Stimulated activated CD4-positive, alpha-beta T cell treated with anti-CD3 and anti-CD28 coated beads, Interleukin-2, amount 100 ng/mL, for 4 hours (primary cell): ENCODE data around the gene SIX5.
"Not testable (repeated sequence)": the region's sequence is repeated elsewhere in the genome, so short reads cannot be mapped to it uniquely, and the experiment has no call there.

ENCODE experiments used
- DNase-seq: peaks from one replicate; pipeline ENCODE4 v3.0.0-alpha.2; 2020; ENCODE audit warnings: low read depth

SIX5 gene

GRCh38 chr19:45768984-45769782, at the start of gene SIX5:
SIX5 (minus strand) TSS chr19:45769252; CDS start chr19:45768844, 408 bp downstream.
- DNase-seq, result peak; percentile 87

GRCh38 chr19:45817725-45818301, 48.8 kb upstream of the SIX5 start:
- no peak for DNase-seq

- DNase-seq, result peak; percentile 95
Measured at GRCh38 chr19:45817010-45817724, 48.1 kb upstream of the SIX5 start.

- no peak for DNase-seq
Measured at GRCh38 chr19:45816236-45817009, 47.4 kb upstream of the SIX5 start.

GRCh38 chr19:45815481-45816216, 46.6 kb upstream of the SIX5 start:
- no peak for DNase-seq

- DNase-seq, result no peak
Measured at GRCh38 chr19:45814851-45815480, 45.9 kb upstream of the SIX5 start, which contains the start of gene RSPH6A. RSPH6A (minus strand) TSS chr19:45815308; CDS start chr19:45815176, 132 bp downstream.

- no peak for DNase-seq
Measured at GRCh38 chr19:45814166-45814780, 45.2 kb upstream of the SIX5 start.

- DNase-seq, result no peak
Measured at GRCh38 chr19:45812297-45812696, 43.2 kb upstream of the SIX5 start.

- DNase-seq, result no peak
Measured at GRCh38 chr19:45809643-45810159, 40.6 kb upstream of the SIX5 start.

- no peak for DNase-seq
Measured at GRCh38 chr19:45805719-45806118, 36.7 kb upstream of the SIX5 start.

GRCh38 chr19:45804959-45805230, 35.8 kb upstream of the SIX5 start:
- DNase-seq, result no peak

GRCh38 chr19:45804140-45804958, 35.3 kb upstream of the SIX5 start:
- DNase-seq, result no peak

GRCh38 chr19:45801603-45802175, 32.6 kb upstream of the SIX5 start:
- no peak for DNase-seq

GRCh38 chr19:45800070-45800553, 31.1 kb upstream of the SIX5 start:
- DNase-seq, result no peak

- DNase-seq, result not testable (repeated sequence)
Measured at GRCh38 chr19:45799541-45799940, 30.5 kb upstream of the SIX5 start.

- peak; percentile 26 for DNase-seq
Measured at GRCh38 chr19:45798995-45799517, 30.0 kb upstream of the SIX5 start.

GRCh38 chr19:45794627-45795026, 25.6 kb upstream of the SIX5 start:
- no peak for DNase-seq

- no peak for DNase-seq
Measured at GRCh38 chr19:45793876-45794275, 24.8 kb upstream of the SIX5 start.

- no peak for DNase-seq
Measured at GRCh38 chr19:45793178-45793564, 24.1 kb upstream of the SIX5 start.
